Measurements from ENCODE around the gene ESYT2. TPM values are rescaled to one million over a fixed set of nuclear protein-coding genes. Genes with fewer than 3 reads are reported as not detected.

Gene ESYT2
- total and polyA plus RNA-seq, 2 of the 4 experiments (the other 2 are of a cell fraction) = 26.7 to 69.9 TPM

DNA sequence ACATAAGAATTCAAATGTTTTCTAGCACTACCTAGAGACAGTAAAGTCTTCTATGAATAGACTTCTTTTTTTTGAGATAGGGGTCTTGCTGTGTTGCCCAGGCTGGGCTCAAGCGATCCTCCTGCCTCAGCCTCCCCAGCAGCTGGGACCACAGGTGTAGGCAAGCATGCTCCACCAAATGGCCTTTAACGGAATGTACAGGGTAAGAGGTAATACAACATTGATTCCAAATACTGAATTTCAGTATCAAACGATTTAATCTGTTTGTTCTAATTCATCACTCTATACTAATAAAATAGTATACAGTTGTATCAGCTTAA lies 68.9 kb downstream of the ESYT2 start:
- Histone ChIP-seq H3K9me3 (ENCODE audit: control insufficient read depth, insufficient read depth, low read length) (no peaks in the 10 kb centered on the region), H4K91ac (ENCODE audit: insufficient read depth, low read depth, low read length) (no peak overlapping the region), H3K27ac (ENCODE audit: insufficient read depth, low read length) (no peak overlapping the region), H2BK5ac (ENCODE audit: low read depth, low read length, poor library complexity, severe bottlenecking) (no peak overlapping the region), H3K9me1 (ENCODE audit: insufficient read depth, low read length) (no peaks in the 10 kb centered on the region), H3K79me1 (ENCODE audit: low read depth in 1 of 2, low read length in 2 of 2) (no peaks in the 10 kb centered on the region; a peak in 3 of 4 replicates), H2BK15ac (ENCODE audit: low read depth, low read length) (no peak overlapping the region), H3K4me1 (ENCODE audit: control insufficient read depth, insufficient read depth, low read length) (no peaks in the 10 kb centered on the region), H3K18ac (ENCODE audit: low read depth, low read length) (no peak overlapping the region), H2AK9ac (replicated peaks; ENCODE audit: low read depth, low read length, poor library complexity) (no peak overlapping the region), H3K9ac (ENCODE audit: low read depth, low read length) (no peak overlapping the region), H3K36me3 (ENCODE audit: control insufficient read depth, insufficient read depth, low read length) (peaks cover 47% of the 10 kb centered on the region), H3K27me3 (ENCODE audit: control insufficient read depth, insufficient read depth, low read length) (no peaks in the 10 kb centered on the region), H2AK5ac (ENCODE audit: low read depth, low read length) (no peak overlapping the region), H2AFZ (replicated peaks; ENCODE audit: low read length, poor library complexity) (no peak overlapping the region), H3K56ac (ENCODE audit: extremely low read depth, insufficient read depth, low read length) (no peak overlapping the region), H3K4ac (ENCODE audit: low read depth, low read length) (no peak overlapping the region), H3K4me3 (ENCODE audit: insufficient read depth, low read depth, low read length) (no peak overlapping the region), H4K5ac (ENCODE audit: low read depth, low read length) (no peak overlapping the region), H4K8ac (ENCODE audit: low read depth in 2 of 2, low read length in 2 of 2) (no peak overlapping the region), H2BK120ac (ENCODE audit: low read depth, low read length) (no peak overlapping the region), H3K4me2 (ENCODE audit: low read depth, low read length) (no peak overlapping the region), H3K14ac (replicated peaks; ENCODE audit: low read depth, low read length) (no peak overlapping the region), H2BK20ac (ENCODE audit: low read depth, low read length) (no peak overlapping the region), H3K23ac (ENCODE audit: low read depth, low read length) (no peak overlapping the region), H4K20me1 (ENCODE audit: insufficient read depth, low read length) (no peaks in the 10 kb centered on the region)
- ATAC-seq (ENCODE audit: low read depth) (no peak), DNase-seq (no peak)
- ChIA-PET CTCF (no interaction called here), POLR2A (ENCODE audit: unreplicated experiment) (no interaction called here)
- intact Hi-C loops (cut with micrococcal nuclease) = no loop called here
- in situ Hi-C loops (cut with MboI; ENCODE audit: low sequenced_read_pairs) = no loop called here
- BruUV-seq (replicated peaks) = no TSS peak
- dilution Hi-C loops (cut with HindIII; ENCODE audit: low sequenced_read_pairs, unreplicated experiment) = no loop called here
- no CpG with 5 or more reads among the region's 3 CpGs for WGBS, 2 experiments (ENCODE audit: extremely low coverage in 2 of 2, insufficient read length in 1 of 2)
- no peak for TF ChIP-seq ELK1 (IDR thresholded peaks at IDR 0.05; ENCODE audit: borderline replicate concordance, low read depth, low read length)
- no peak for TF ChIP-seq SMC3 (IDR thresholded peaks at IDR 0.05; ENCODE audit: low read depth, low read length)
- TF ChIP-seq NFE2L2 (IDR thresholded peaks at IDR 0.05; ENCODE audit: low read depth, low read length) = no peak
- TF ChIP-seq FOS (IDR thresholded peaks at IDR 0.05; ENCODE audit: low read depth, low read length) = no peak
- TF ChIP-seq MAZ (IDR thresholded peaks at IDR 0.05; ENCODE audit: borderline replicate concordance, low read depth, low read length) = no peak
- TF ChIP-seq MAFK (IDR thresholded peaks at IDR 0.05; ENCODE audit: low read depth, low read length) = no peak
- TF ChIP-seq RCOR1 (IDR thresholded peaks at IDR 0.05; ENCODE audit: insufficient replicate concordance, low read length) = no peak
- no peak for TF ChIP-seq CEBPB (IDR thresholded peaks at IDR 0.05; ENCODE audit: low read depth, low read length)
- TF ChIP-seq POLR2A (IDR thresholded peaks at IDR 0.05; ENCODE audit: low read depth, low read length) = no peak
- TF ChIP-seq CHD1 (IDR thresholded peaks at IDR 0.05; ENCODE audit: low read depth, low read length) = no peak
- TF ChIP-seq, protein P1, sequence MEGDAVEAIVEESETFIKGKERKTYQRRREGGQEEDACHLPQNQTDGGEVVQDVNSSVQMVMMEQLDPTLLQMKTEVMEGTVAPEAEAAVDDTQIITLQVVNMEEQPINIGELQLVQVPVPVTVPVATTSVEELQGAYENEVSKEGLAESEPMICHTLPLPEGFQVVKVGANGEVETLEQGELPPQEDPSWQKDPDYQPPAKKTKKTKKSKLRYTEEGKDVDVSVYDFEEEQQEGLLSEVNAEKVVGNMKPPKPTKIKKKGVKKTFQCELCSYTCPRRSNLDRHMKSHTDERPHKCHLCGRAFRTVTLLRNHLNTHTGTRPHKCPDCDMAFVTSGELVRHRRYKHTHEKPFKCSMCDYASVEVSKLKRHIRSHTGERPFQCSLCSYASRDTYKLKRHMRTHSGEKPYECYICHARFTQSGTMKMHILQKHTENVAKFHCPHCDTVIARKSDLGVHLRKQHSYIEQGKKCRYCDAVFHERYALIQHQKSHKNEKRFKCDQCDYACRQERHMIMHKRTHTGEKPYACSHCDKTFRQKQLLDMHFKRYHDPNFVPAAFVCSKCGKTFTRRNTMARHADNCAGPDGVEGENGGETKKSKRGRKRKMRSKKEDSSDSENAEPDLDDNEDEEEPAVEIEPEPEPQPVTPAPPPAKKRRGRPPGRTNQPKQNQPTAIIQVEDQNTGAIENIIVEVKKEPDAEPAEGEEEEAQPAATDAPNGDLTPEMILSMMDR (conservative IDR thresholded peaks at IDR 0.05; ENCODE audit: low read depth, low read length) = no peak
- no peak for TF ChIP-seq RAD21 (IDR thresholded peaks at IDR 0.05; ENCODE audit: low read length)
- no peak for TF ChIP-seq MXI1 (IDR thresholded peaks at IDR 0.05; ENCODE audit: borderline replicate concordance, low read depth, low read length)
- TF ChIP-seq RFX5 (IDR thresholded peaks at IDR 0.05; ENCODE audit: low read depth, low read length) = no peak
